Measurements from ENCODE around the gene ARHGAP22. TPM values are rescaled to one million over a fixed set of nuclear protein-coding genes. Genes with fewer than 3 reads are reported as not detected.

Gene ARHGAP22
- total and polyA plus RNA-seq, 2 experiments from 2014 or later: 4.8 to 10.7 TPM

DNA sequence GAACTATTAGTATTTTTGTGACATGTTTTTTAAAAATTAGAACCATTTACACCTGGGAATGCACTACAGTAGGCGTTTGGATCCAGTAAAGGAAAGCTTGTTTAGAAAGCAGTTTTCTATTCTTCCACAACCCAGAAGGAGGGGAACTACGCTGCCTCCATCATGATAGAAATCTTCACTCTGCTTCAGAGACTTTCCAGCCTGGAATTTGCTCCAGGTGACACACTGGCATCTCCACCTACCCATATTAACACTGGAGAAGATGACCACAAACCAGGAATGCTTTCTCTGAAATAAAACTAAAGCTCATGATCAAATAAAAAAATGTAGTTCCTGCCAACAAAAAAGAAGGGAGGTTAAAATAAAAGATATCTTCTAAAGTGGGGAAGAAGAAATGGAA, 66.3 kb downstream of the ARHGAP22 start:
- no peak overlapping the region for H3K27ac ChIP-seq (ENCODE audit: low read depth)
- no peaks in the 10 kb centered on the region for H3K79me2 ChIP-seq (replicated peaks; ENCODE audit: insufficient read depth)
- no peak overlapping the region for H2AFZ ChIP-seq
- no peak overlapping the region for H3K4me2 ChIP-seq
- ATAC-seq: no peak
- H3K4me3 ChIP-seq: no peak overlapping the region
- DNase-seq (ENCODE audit: low spot score): no peak
- H3K9me3 Mint-ChIP-seq: no peaks in the 10 kb centered on the region
- H3K4me1 ChIP-seq (ENCODE audit: insufficient read depth): peaks cover 52% of the 10 kb centered on the region
- H3F3A ChIP-seq (replicated peaks; ENCODE audit: low read depth): peaks cover 5% of the 10 kb centered on the region
- no peaks in the 10 kb centered on the region for H4K20me1 ChIP-seq (replicated peaks; ENCODE audit: insufficient read depth)
- no peaks in the 10 kb centered on the region for H3K27me3 ChIP-seq (ENCODE audit: insufficient read depth)
- no peaks in the 10 kb centered on the region; the same call in 2 of the 3 replicates for H3K36me3 Mint-ChIP-seq (ENCODE audit: low read depth)
- H3K27me3 Mint-ChIP-seq (ENCODE audit: insufficient read depth, low read depth, poor library complexity): peaks cover 16% of the 10 kb centered on the region
- peaks cover 55% of the 10 kb centered on the region for H3K4me1 Mint-ChIP-seq
- TF ChIP-seq CTCF (conservative IDR thresholded peaks at IDR 0.05; ENCODE audit: low read depth in 2 of 2) (no peak), EZH2 (IDR thresholded peaks at IDR 0.05; ENCODE audit: low read depth, unreplicated experiment) (no peak), NANOG (IDR thresholded peaks at IDR 0.05; ENCODE audit: borderline replicate concordance) (no peak), EZH2phosphoT487 (IDR thresholded peaks at IDR 0.05; ENCODE audit: unreplicated experiment) (no peak), ZNF114 (CRISPR knock-in tag; IDR thresholded peaks at IDR 0.05) (no peak)
- peak overlapping the region; percentile 39; the same call in 1 of the 2 replicates for H3K27ac Mint-ChIP-seq
- H3K4me3 Mint-ChIP-seq: no peak overlapping the region
- peaks cover 15% of the 10 kb centered on the region; the same call in 1 of the 2 replicates for H3K9me2 ChIP-seq (ENCODE audit: insufficient read depth)
- no peaks in the 10 kb centered on the region for H3K36me3 ChIP-seq (ENCODE audit: insufficient read depth)

- peak overlapping the region; percentile 85 for H3K27ac Mint-ChIP-seq
- ATAC-seq (peak; percentile 23), DNase-seq (ENCODE audit: low spot score) (peak; percentile 81)
- H3K4me2 ChIP-seq: peak overlapping the region; percentile 64
- peak overlapping the region; percentile 24; the same call in 1 of the 2 replicates for H3K4me3 ChIP-seq
- H3K36me3 Mint-ChIP-seq (ENCODE audit: low read depth): no peaks in the 10 kb centered on the region; the same call in 1 of the 3 replicates
- peak overlapping the region; percentile 2; the same call in 1 of the 2 replicates for H2AFZ ChIP-seq
- H3K79me2 ChIP-seq (replicated peaks; ENCODE audit: insufficient read depth): no peaks in the 10 kb centered on the region
- no peaks in the 10 kb centered on the region for H4K20me1 ChIP-seq (replicated peaks; ENCODE audit: insufficient read depth)
- peak overlapping the region; percentile 86 for H3K27ac ChIP-seq (ENCODE audit: low read depth)
- H3K36me3 ChIP-seq (ENCODE audit: insufficient read depth): no peaks in the 10 kb centered on the region
- no peaks in the 10 kb centered on the region for H3K27me3 ChIP-seq (ENCODE audit: insufficient read depth)
- no peaks in the 10 kb centered on the region for H3K9me3 Mint-ChIP-seq
- H3K27me3 Mint-ChIP-seq (ENCODE audit: insufficient read depth, low read depth, poor library complexity): peaks cover 14% of the 10 kb centered on the region
- H3K4me1 ChIP-seq (ENCODE audit: insufficient read depth): peaks cover 50% of the 10 kb centered on the region
- TF ChIP-seq NANOG (IDR thresholded peaks at IDR 0.05; ENCODE audit: borderline replicate concordance) (peak; percentile 77), ZNF114 (CRISPR knock-in tag; IDR thresholded peaks at IDR 0.05) (peak; percentile 85; the same call in 1 of the 2 replicates)
- TF ChIP-seq, protein P1, sequence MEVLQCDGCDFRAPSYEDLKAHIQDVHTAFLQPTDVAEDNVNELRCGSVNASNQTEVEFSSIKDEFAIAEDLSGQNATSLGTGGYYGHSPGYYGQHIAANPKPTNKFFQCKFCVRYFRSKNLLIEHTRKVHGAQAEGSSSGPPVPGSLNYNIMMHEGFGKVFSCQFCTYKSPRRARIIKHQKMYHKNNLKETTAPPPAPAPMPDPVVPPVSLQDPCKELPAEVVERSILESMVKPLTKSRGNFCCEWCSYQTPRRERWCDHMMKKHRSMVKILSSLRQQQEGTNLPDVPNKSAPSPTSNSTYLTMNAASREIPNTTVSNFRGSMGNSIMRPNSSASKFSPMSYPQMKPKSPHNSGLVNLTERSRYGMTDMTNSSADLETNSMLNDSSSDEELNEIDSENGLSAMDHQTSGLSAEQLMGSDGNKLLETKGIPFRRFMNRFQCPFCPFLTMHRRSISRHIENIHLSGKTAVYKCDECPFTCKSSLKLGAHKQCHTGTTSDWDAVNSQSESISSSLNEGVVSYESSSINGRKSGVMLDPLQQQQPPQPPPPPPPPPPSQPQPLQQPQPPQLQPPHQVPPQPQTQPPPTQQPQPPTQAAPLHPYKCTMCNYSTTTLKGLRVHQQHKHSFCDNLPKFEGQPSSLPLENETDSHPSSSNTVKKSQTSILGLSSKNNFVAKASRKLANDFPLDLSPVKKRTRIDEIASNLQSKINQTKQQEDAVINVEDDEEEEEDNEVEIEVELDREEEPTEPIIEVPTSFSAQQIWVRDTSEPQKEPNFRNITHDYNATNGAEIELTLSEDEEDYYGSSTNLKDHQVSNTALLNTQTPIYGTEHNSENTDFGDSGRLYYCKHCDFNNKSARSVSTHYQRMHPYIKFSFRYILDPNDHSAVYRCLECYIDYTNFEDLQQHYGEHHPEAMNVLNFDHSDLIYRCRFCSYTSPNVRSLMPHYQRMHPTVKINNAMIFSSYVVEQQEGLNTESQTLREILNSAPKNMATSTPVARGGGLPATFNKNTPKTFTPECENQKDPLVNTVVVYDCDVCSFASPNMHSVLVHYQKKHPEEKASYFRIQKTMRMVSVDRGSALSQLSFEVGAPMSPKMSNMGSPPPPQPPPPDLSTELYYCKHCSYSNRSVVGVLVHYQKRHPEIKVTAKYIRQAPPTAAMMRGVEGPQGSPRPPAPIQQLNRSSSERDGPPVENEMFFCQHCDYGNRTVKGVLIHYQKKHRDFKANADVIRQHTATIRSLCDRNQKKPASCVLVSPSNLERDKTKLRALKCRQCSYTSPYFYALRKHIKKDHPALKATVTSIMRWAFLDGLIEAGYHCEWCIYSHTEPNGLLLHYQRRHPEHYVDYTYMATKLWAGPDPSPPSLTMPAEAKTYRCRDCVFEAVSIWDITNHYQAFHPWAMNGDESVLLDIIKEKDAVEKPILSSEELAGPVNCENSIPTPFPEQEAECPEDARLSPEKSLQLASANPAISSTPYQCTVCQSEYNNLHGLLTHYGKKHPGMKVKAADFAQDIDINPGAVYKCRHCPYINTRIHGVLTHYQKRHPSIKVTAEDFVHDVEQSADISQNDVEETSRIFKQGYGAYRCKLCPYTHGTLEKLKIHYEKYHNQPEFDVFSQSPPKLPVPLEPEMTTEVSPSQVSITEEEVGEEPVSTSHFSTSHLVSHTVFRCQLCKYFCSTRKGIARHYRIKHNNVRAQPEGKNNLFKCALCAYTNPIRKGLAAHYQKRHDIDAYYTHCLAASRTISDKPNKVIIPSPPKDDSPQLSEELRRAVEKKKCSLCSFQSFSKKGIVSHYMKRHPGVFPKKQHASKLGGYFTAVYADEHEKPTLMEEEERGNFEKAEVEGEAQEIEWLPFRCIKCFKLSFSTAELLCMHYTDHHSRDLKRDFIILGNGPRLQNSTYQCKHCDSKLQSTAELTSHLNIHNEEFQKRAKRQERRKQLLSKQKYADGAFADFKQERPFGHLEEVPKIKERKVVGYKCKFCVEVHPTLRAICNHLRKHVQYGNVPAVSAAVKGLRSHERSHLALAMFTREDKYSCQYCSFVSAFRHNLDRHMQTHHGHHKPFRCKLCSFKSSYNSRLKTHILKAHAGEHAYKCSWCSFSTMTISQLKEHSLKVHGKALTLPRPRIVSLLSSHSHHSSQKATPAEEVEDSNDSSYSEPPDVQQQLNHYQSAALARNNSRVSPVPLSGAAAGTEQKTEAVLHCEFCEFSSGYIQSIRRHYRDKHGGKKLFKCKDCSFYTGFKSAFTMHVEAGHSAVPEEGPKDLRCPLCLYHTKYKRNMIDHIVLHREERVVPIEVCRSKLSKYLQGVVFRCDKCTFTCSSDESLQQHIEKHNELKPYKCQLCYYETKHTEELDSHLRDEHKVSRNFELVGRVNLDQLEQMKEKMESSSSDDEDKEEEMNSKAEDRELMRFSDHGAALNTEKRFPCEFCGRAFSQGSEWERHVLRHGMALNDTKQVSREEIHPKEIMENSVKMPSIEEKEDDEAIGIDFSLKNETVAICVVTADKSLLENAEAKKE (CRISPR knock-in tag; IDR thresholded peaks at IDR 0.05): peak; percentile 91
- TF ChIP-seq, protein P2, sequence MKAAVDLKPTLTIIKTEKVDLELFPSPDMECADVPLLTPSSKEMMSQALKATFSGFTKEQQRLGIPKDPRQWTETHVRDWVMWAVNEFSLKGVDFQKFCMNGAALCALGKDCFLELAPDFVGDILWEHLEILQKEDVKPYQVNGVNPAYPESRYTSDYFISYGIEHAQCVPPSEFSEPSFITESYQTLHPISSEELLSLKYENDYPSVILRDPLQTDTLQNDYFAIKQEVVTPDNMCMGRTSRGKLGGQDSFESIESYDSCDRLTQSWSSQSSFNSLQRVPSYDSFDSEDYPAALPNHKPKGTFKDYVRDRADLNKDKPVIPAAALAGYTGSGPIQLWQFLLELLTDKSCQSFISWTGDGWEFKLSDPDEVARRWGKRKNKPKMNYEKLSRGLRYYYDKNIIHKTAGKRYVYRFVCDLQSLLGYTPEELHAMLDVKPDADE (IDR thresholded peaks at IDR 0.05): no peak
- H3F3A ChIP-seq (replicated peaks; ENCODE audit: low read depth): peaks cover 5% of the 10 kb centered on the region
- H3K4me3 Mint-ChIP-seq: peak overlapping the region; percentile 51; the same call in 2 of the 3 replicates
- H3K9me2 ChIP-seq (ENCODE audit: insufficient read depth): peaks cover 15% of the 10 kb centered on the region; the same call in 1 of the 2 replicates
- peaks cover 47% of the 10 kb centered on the region for H3K4me1 Mint-ChIP-seq
Measured at GRCh38 chr10:48536916-48537890, 67.7 kb downstream of the ARHGAP22 start.

Data from GM23338 (cell line).